HepG2 (cell line): ENCODE measurements around the gene ESAM. TPM values are rescaled to one million over a fixed set of nuclear protein-coding genes. Genes with fewer than 3 reads are reported as not detected.

Source experiments
- ATAC-seq: fragments of 200-7000 bp; cut with Tn5 transposase; 3 replicates; pipeline ENCODE4 v1.9.1; 2020; ENCODE audit warnings: mild to moderate bottlenecking, moderate library complexity
- BruUV-seq: library from RNA; stranded (reverse); fragments of 400-500 nt; replicated peaks from 2 replicates; lab custom pipeline; 2021; lab: Mats Ljungman, UMichigan
- CTCF ChIA-PET: fragments of 300-600 bp; formaldehyde crosslinking; extraction: SDS; loops from one replicate; lab custom pipeline; 2021; ENCODE audit warnings: low total read pairs, inconsistent platforms, low intra/inter-chr PET ratio; lab: Yijun Ruan, JAX
- POLR2A ChIA-PET: fragments of 350-600 bp; sonication (Branson Sonifier 250); formaldehyde crosslinking; loops from one replicate; lab custom pipeline; 2020; ENCODE audit warnings: antibody characterized with exemption, inconsistent platforms; lab: Yijun Ruan, JAX
- DNase-seq: peaks from one replicate; pipeline ENCODE4 v3.0.0-alpha.2; 2015; ENCODE audit warnings: low spot score
- FAIRE-seq: peaks from 3 replicates; lab custom pipeline; 2011; peaks lifted over from hg19 to GRCh38; lab: Jason Lieb, UNC
- H2AFZ ChIP-seq: one replicate; pipeline ENCODE4 v1.6.1; 2011; ENCODE audit warnings: low read length, inconsistent platforms
- H3K27ac ChIP-seq: fragments of 300-600 bp; 3 replicates; pipeline ENCODE4 v1.8.0; 2011; ENCODE audit warnings: mixed run types, mild to moderate bottlenecking, mixed read lengths, low read length, inconsistent platforms; ENCODE audit not compliant: insufficient read depth; ENCODE audit errors: extremely low read length
- H3K27me3 ChIP-seq, 2 experiments: fragments of 200-600 bp in 1 of 2; 2 replicates in 1 of 2; 3 replicates in 1 of 2; pipeline versions ENCODE4 v1.6.0 to v1.8.0; 2011; ENCODE audit warnings: low read length in 2 of 2, mild to moderate bottlenecking in 2 of 2, moderate library complexity in 2 of 2, inconsistent platforms in 1 of 2; ENCODE audit not compliant: insufficient read depth in 2 of 2, control insufficient read depth in 1 of 2
- H3K36me3 ChIP-seq, 2 experiments: fragments of 200-600 bp in 1 of 2; replicated peaks in 1 of 2; 2 replicates in 1 of 2; 3 replicates in 1 of 2; pipeline versions ENCODE4 v1.5.1 to v1.8.0; 2011; ENCODE audit warnings: low read length in 2 of 2, inconsistent platforms in 1 of 2; ENCODE audit not compliant: insufficient read depth in 2 of 2, control insufficient read depth in 1 of 2
- H3K4me1 ChIP-seq: 2 replicates; pipeline ENCODE4 v1.5.1; 2012; ENCODE audit warnings: low read length, inconsistent platforms; ENCODE audit not compliant: insufficient read depth
- H3K4me2 ChIP-seq: 2 replicates; pipeline ENCODE4 v1.6.0; 2011; ENCODE audit warnings: low read depth, low read length, inconsistent platforms
- H3K4me3 ChIP-seq, 3 experiments: fragments of 200-600 bp in 1 of 3; sonication (generic), shearing (Covaris generic) in 1 of 3; replicated peaks in 1 of 3; 2 replicates each; pipeline ENCODE4 v1.5.1; 2011 to 2016; ENCODE audit warnings: low read length in 3 of 3, inconsistent platforms in 2 of 3, low read depth in 2 of 3, mild to moderate bottlenecking in 2 of 3, control low read depth in 1 of 3, mixed read lengths in 1 of 3; ENCODE audit not compliant: insufficient read depth in 1 of 3
- H3K79me2 ChIP-seq: one replicate; pipeline ENCODE4 v1.6.1; 2011; ENCODE audit warnings: low read length, inconsistent platforms; ENCODE audit not compliant: insufficient read depth
- H3K9ac ChIP-seq: 2 replicates; pipeline ENCODE4 v1.6.0; 2011; ENCODE audit warnings: mild to moderate bottlenecking, low read depth, low read length, inconsistent platforms; ENCODE audit not compliant: insufficient read depth
- H3K9me3 ChIP-seq: 2 replicates; pipeline ENCODE4 v1.5.1; 2012; ENCODE audit warnings: mild to moderate bottlenecking, low read length
- H4K20me1 ChIP-seq: 2 replicates; pipeline ENCODE4 v1.6.0; 2011; ENCODE audit warnings: inconsistent platforms, mild to moderate bottlenecking, low read length, moderate library complexity; ENCODE audit not compliant: insufficient read depth
- FIP1L1 ChIP-seq: fragments of 200-400 bp; formaldehyde crosslinking; IDR thresholded peaks from 2 replicates; pipeline ENCODE4 v1.6.1; 2018; ENCODE audit warnings: low read depth, mild to moderate bottlenecking, low read length, moderate library complexity, borderline replicate concordance; ENCODE audit not compliant: insufficient read depth
- NR2F6 ChIP-seq, 2 experiments: IDR thresholded peaks; 2 replicates each; pipeline ENCODE4 v1.6.1; 2016; ENCODE audit warnings: antibody characterized with exemption in 1 of 2, mild to moderate bottlenecking in 1 of 2
- RARG ChIP-seq: sonication (generic); formaldehyde crosslinking; IDR thresholded peaks from 2 replicates; pipeline ENCODE4 v1.4.0; 2020; ENCODE audit warnings: low read depth, mild to moderate bottlenecking, missing genetic modification reagents
- ZKSCAN5 ChIP-seq: sonication (generic); formaldehyde crosslinking; IDR thresholded peaks from 2 replicates; pipeline ENCODE4 v1.5.1; 2020; ENCODE audit warnings: mild to moderate bottlenecking, missing genetic modification reagents
- ZNF460 ChIP-seq: sonication (generic); formaldehyde crosslinking; IDR thresholded peaks from 2 replicates; pipeline ENCODE4 v1.5.1; 2020; ENCODE audit warnings: missing genetic modification reagents, mild to moderate bottlenecking, borderline replicate concordance
- ZNF782 ChIP-seq: sonication (generic); formaldehyde crosslinking; IDR thresholded peaks from 2 replicates; pipeline ENCODE4 v1.4.0; 2020; ENCODE audit warnings: missing genetic modification reagents, mild to moderate bottlenecking, borderline replicate concordance
- WGBS: methylation state at CpG from one replicate; pipeline ENCODE4 v1.1.6; 2017; ENCODE audit warnings: low lambda C conversion rate; 5-methylcytosine and 5-hydroxymethylcytosine counted together
- in situ Hi-C: cut with HindIII; loops from 2 replicates; pipeline ENCODE4 v1.10.0; 2017; ENCODE audit warnings: low pct_unique_long_range_greater_than_20kb; ENCODE audit not compliant: extremely low pct_ligation_motif_present
- intact Hi-C: fragments of 100-400 bp; cut with micrococcal nuclease; formaldehyde crosslinking; loops from one replicate; pipeline ENCODE4 v1.10.0; 2022; ENCODE audit not compliant: unreplicated experiment
- polyA plus RNA-seq, 8 experiments: library from polyadenylated mRNA; depleted of rRNA in 3 of 8; stranded (reverse) in 7 of 8; unstranded in 1 of 8; fragments of >200 nt; fragmentation: Illumina TruSeq in 4 of 8; extraction: Trizol in 4 of 8; gene quantifications; 2 replicates each; pipeline versions ENCODE4 v1.2.1 to v1.2.3, GENCODE V29; 2011 to 2016; ENCODE audit warnings: low read depth in 4 of 8, missing spikeins in 1 of 8, mixed read lengths in 1 of 8; ENCODE audit not compliant: insufficient read depth in 1 of 8
- total RNA-seq, 5 experiments: library from RNA; depleted of rRNA; stranded (reverse); fragments of >200 nt; fragmentation: Illumina TruSeq; extraction: Trizol; gene quantifications; 2 replicates each; pipeline ENCODE4 v1.2.3, GENCODE V29; 2016; ENCODE audit warnings: low read depth in 1 of 5
- TF ChIP-seq, protein P1 (sequence below): IDR thresholded peaks from 2 replicates; pipeline ENCODE4 v1.6.1; 2016; ENCODE audit warnings: mild to moderate bottlenecking
- TF ChIP-seq, protein P2 (sequence below): sonication (generic); formaldehyde crosslinking; IDR thresholded peaks from 2 replicates; pipeline ENCODE4 v1.8.0; 2022; ENCODE audit warnings: low read depth, missing genetic modification reagents
- TF ChIP-seq, protein P3 (sequence below): sonication (generic); formaldehyde crosslinking; conservative IDR thresholded peaks from 2 replicates; pipeline ENCODE4 v1.4.0; 2020; ENCODE audit warnings: missing genetic modification reagents
- TF ChIP-seq, protein P4 (sequence below): sonication (generic); formaldehyde crosslinking; IDR thresholded peaks from 2 replicates; pipeline ENCODE4 v1.4.0; 2020; ENCODE audit warnings: missing genetic modification reagents

The ESAM gene
- total and polyA plus RNA-seq, 2 of the 13 experiments (the other 11 are each of a cell fraction or from before 2014, with no cell fraction given) = 1.2 to 6.8 TPM

DNA sequence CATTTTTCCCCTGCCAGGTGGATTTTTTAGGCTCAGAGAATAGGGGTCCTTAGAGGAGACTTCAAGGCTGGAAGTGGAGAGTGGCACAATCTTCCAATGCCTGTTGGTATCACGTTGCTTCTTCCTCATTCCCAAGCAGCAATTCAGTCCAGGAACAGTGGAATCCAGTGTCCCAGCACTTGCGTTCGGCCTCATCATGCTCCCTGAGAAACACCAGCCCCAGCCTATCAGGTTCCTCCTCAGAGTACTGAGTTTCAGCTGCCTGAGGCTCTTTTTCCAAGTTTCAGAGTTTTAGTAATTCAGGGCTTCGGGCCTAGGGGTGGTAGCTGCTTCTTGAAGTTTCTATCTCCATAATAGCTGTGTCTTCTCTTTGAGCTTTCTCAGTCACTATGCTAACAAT is 54.3 kb downstream of the ESAM start:
- H4K20me1 ChIP-seq = no peaks in the 10 kb centered on the region
- DNase-seq = no peak
- no peaks in the 10 kb centered on the region for H3K79me2 ChIP-seq
- H3K4me3 ChIP-seq = no peak overlapping the region
- no TSS peak for BruUV-seq
- H3K27me3 ChIP-seq = peaks cover 0 to 14% of the 10 kb centered on the region in 2 experiments; a peak in 3 of 5 replicates
- CTCF ChIA-PET = no interaction called here
- TF ChIP-seq RARG (CRISPR knock-in tag) (no peak), ZNF782 (CRISPR knock-in tag) (no peak), ZKSCAN5 (CRISPR knock-in tag) (no peak), FIP1L1 (no peak), NR2F6 (IDR thresholded peaks at IDR 0.05) (no peak), NR2F6 (CRISPR knock-in tag; IDR thresholded peaks at IDR 0.05) (no peak), ZNF460 (no peak)
- TF ChIP-seq, protein P1, sequence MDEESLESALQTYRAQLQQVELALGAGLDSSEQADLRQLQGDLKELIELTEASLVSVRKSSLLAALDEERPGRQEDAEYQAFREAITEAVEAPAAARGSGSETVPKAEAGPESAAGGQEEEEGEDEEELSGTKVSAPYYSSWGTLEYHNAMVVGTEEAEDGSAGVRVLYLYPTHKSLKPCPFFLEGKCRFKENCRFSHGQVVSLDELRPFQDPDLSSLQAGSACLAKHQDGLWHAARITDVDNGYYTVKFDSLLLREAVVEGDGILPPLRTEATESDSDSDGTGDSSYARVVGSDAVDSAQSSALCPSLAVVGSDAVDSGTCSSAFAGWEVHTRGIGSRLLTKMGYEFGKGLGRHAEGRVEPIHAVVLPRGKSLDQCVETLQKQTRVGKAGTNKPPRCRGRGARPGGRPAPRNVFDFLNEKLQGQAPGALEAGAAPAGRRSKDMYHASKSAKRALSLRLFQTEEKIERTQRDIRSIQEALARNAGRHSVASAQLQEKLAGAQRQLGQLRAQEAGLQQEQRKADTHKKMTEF (CRISPR knock-in tag) = no peak
- TF ChIP-seq, protein P2, sequence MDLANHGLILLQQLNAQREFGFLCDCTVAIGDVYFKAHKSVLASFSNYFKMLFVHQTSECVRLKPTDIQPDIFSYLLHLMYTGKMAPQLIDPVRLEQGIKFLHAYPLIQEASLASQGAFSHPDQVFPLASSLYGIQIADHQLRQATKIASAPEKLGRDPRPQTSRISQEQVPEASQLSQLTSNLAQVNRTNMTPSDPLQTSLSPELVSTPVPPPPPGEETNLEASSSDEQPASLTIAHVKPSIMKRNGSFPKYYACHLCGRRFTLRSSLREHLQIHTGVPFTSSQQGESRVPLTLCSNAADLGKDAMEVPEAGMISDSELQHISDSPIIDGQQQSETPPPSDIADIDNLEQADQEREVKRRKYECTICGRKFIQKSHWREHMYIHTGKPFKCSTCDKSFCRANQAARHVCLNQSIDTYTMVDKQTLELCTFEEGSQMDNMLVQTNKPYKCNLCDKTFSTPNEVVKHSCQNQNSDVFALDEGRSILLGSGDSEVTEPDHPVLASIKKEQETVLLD (CRISPR knock-in tag) = no peak
- TF ChIP-seq, protein P3, sequence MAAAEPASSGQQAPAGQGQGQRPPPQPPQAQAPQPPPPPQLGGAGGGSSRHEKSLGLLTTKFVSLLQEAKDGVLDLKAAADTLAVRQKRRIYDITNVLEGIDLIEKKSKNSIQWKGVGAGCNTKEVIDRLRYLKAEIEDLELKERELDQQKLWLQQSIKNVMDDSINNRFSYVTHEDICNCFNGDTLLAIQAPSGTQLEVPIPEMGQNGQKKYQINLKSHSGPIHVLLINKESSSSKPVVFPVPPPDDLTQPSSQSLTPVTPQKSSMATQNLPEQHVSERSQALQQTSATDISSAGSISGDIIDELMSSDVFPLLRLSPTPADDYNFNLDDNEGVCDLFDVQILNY (CRISPR knock-in tag) = no peak
- TF ChIP-seq, protein P4, sequence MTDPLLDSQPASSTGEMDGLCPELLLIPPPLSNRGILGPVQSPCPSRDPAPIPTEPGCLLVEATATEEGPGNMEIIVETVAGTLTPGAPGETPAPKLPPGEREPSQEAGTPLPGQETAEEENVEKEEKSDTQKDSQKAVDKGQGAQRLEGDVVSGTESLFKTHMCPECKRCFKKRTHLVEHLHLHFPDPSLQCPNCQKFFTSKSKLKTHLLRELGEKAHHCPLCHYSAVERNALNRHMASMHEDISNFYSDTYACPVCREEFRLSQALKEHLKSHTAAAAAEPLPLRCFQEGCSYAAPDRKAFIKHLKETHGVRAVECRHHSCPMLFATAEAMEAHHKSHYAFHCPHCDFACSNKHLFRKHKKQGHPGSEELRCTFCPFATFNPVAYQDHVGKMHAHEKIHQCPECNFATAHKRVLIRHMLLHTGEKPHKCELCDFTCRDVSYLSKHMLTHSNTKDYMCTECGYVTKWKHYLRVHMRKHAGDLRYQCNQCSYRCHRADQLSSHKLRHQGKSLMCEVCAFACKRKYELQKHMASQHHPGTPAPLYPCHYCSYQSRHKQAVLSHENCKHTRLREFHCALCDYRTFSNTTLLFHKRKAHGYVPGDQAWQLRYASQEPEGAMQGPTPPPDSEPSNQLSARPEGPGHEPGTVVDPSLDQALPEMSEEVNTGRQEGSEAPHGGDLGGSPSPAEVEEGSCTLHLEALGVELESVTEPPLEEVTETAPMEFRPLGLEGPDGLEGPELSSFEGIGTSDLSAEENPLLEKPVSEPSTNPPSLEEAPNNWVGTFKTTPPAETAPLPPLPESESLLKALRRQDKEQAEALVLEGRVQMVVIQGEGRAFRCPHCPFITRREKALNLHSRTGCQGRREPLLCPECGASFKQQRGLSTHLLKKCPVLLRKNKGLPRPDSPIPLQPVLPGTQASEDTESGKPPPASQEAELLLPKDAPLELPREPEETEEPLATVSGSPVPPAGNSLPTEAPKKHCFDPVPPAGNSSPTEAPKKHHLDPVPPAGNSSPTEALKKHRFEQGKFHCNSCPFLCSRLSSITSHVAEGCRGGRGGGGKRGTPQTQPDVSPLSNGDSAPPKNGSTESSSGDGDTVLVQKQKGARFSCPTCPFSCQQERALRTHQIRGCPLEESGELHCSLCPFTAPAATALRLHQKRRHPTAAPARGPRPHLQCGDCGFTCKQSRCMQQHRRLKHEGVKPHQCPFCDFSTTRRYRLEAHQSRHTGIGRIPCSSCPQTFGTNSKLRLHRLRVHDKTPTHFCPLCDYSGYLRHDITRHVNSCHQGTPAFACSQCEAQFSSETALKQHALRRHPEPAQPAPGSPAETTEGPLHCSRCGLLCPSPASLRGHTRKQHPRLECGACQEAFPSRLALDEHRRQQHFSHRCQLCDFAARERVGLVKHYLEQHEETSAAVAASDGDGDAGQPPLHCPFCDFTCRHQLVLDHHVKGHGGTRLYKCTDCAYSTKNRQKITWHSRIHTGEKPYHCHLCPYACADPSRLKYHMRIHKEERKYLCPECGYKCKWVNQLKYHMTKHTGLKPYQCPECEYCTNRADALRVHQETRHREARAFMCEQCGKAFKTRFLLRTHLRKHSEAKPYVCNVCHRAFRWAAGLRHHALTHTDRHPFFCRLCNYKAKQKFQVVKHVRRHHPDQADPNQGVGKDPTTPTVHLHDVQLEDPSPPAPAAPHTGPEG (CRISPR knock-in tag) = no peak
- TF ChIP-seq, all 625 proteins: peak for 0
- H3K9ac ChIP-seq = no peak overlapping the region
- H3K4me1 ChIP-seq = no peaks in the 10 kb centered on the region
- H2AFZ ChIP-seq = no peak overlapping the region
- in situ Hi-C loops = no loop called here
- no peak overlapping the region for H3K27ac ChIP-seq
- POLR2A ChIA-PET = no interaction called here
- H3K9me3 ChIP-seq = no peaks in the 10 kb centered on the region
- intact Hi-C loops = no loop called here
- no peak overlapping the region for H3K4me2 ChIP-seq
- FAIRE-seq (no peak), ATAC-seq (no peak)
- no peaks in the 10 kb centered on the region for H3K36me3 ChIP-seq
- WGBS = 0% methylated on average over 2 of the region's 4 CpGs
